Liver (tissue), 9 donors: ENCODE measurements around the gene SCRN1. TPM values are rescaled to one million over a fixed set of nuclear protein-coding genes. Genes with fewer than 3 reads are reported as not detected.

Experiments used
- DNase-seq: peaks from one replicate; pipeline ENCODE4 v3.0.0-alpha.2; 2017; ENCODE audit warnings: low spot score
- H3K27ac ChIP-seq, 2 donors: one replicate each; pipeline ENCODE4 v1.7.0; 2013; ENCODE audit warnings: inconsistent platforms in 2 of 2, low read length in 2 of 2, control low read depth in 1 of 2, low read depth in 1 of 2, mild to moderate bottlenecking in 1 of 2
- H3K27me3 ChIP-seq, 4 donors: one replicate each; pipeline versions ENCODE4 v1.6.1 to v1.7.0; 2013; ENCODE audit warnings: low read length in 3 of 4, inconsistent platforms in 1 of 4, mild to moderate bottlenecking in 1 of 4, moderate library complexity in 1 of 4; ENCODE audit not compliant: control insufficient read depth in 4 of 4, insufficient read depth in 4 of 4
- H3K36me3 ChIP-seq, 4 donors: one replicate each; pipeline versions ENCODE4 v1.6.1 to v1.7.0; 2013; ENCODE audit warnings: low read length in 3 of 4, mild to moderate bottlenecking in 3 of 4, low read depth in 1 of 4, moderate library complexity in 1 of 4; ENCODE audit not compliant: control insufficient read depth in 4 of 4, insufficient read depth in 3 of 4
- H3K4me1 ChIP-seq, 4 donors: one replicate each; pipeline versions ENCODE4 v1.6.1 to v1.7.0; 2013; ENCODE audit warnings: low read length in 3 of 4, mild to moderate bottlenecking in 3 of 4, moderate library complexity in 1 of 4; ENCODE audit not compliant: control insufficient read depth in 4 of 4, insufficient read depth in 4 of 4
- H3K4me3 ChIP-seq, 3 donors: one replicate each; pipeline versions ENCODE4 v1.6.1 to v1.7.0; 2013; ENCODE audit warnings: low read length in 3 of 3, control low read depth in 1 of 3, low read depth in 1 of 3, mild to moderate bottlenecking in 1 of 3
- H3K9ac ChIP-seq, 2 donors: one replicate each; pipeline ENCODE4 v1.7.0; 2013; ENCODE audit warnings: low read length in 2 of 2, mild to moderate bottlenecking in 2 of 2, moderate library complexity in 2 of 2, control low read depth in 1 of 2, low read depth in 1 of 2
- H3K9me3 ChIP-seq, 4 donors: one replicate each; pipeline versions ENCODE4 v1.6.1 to v1.7.0; 2013; ENCODE audit warnings: low read length in 3 of 4; ENCODE audit not compliant: control insufficient read depth in 4 of 4
- ATF3 ChIP-seq: IDR thresholded peaks from 2 replicates; pipeline ENCODE4 v1.6.1; 2016; ENCODE audit warnings: antibody characterized with exemption
- CTCF ChIP-seq: fragments of 150-350 bp; IDR thresholded peaks from 2 replicates; pipeline ENCODE4 v1.5.1; 2017; ENCODE audit warnings: improper control_type of control experiment, low read depth, low read length; ENCODE audit not compliant: missing input control
- EGR1 ChIP-seq, 2 donors: IDR thresholded peaks; 2 replicates each; pipeline ENCODE4 v1.6.1; 2016 to 2018; ENCODE audit warnings: antibody characterized with exemption in 2 of 2, low read depth in 2 of 2
- GABPA ChIP-seq, 2 donors: IDR thresholded peaks in 1 of 2; conservative IDR thresholded peaks in 1 of 2; 2 replicates each; pipeline ENCODE4 v1.6.1; 2016; ENCODE audit warnings: antibody characterized with exemption in 2 of 2, mild to moderate bottlenecking in 1 of 2, moderate library complexity in 1 of 2
- HNF4A ChIP-seq, 2 donors: conservative IDR thresholded peaks; 2 replicates each; pipeline ENCODE4 v1.6.1; 2016; ENCODE audit warnings: antibody characterized with exemption in 2 of 2, mild to moderate bottlenecking in 2 of 2
- JUND ChIP-seq, 2 donors: IDR thresholded peaks; 2 replicates each; pipeline ENCODE4 v1.6.1; 2016; ENCODE audit warnings: antibody characterized with exemption in 2 of 2
- MAX ChIP-seq: IDR thresholded peaks from 2 replicates; pipeline ENCODE4 v1.6.1; 2016; ENCODE audit warnings: antibody characterized with exemption
- RAD21 ChIP-seq, 2 donors: IDR thresholded peaks; 2 replicates each; pipeline ENCODE4 v1.6.1; 2016; ENCODE audit warnings: antibody characterized with exemption in 2 of 2, mild to moderate bottlenecking in 2 of 2
- REST ChIP-seq: IDR thresholded peaks from 2 replicates; pipeline ENCODE4 v1.6.1; 2016; ENCODE audit warnings: antibody characterized with exemption, mild to moderate bottlenecking
- RXRA ChIP-seq, 2 donors: IDR thresholded peaks; 2 replicates each; pipeline ENCODE4 v1.6.1; 2017 to 2018; ENCODE audit warnings: antibody characterized with exemption in 2 of 2, mild to moderate bottlenecking in 1 of 2
- SP1 ChIP-seq: IDR thresholded peaks from 2 replicates; pipeline ENCODE4 v1.6.1; 2018; ENCODE audit warnings: antibody characterized with exemption, mild to moderate bottlenecking
- WGBS: extraction: QIAGEN DNeasy Blood & Tissue Kit; methylation state at CpG from one replicate; pipeline ENCODE4 v1.1.7; 2013; 5-methylcytosine and 5-hydroxymethylcytosine counted together
- polyA plus RNA-seq, 2 donors: library from polyadenylated mRNA; stranded (reverse) in 1 of 2; unstranded in 1 of 2; fragments of 200-250 nt in 1 of 2; fragments of >200 nt in 1 of 2; fragmentation: Nextera tagmentation in 1 of 2; extraction: Ambion mirVana in 1 of 2; gene quantifications; one replicate each; pipeline versions ENCODE4 v1.2.1 to v1.2.3, GENCODE V29; 2013 to 2015
- total RNA-seq, 2 donors: library from RNA; depleted of rRNA; stranded (reverse); fragments of >200 nt; gene quantifications; one replicate each; pipeline ENCODE4 v1.2.3, GENCODE V29; 2014
- donor health status: healthy.
- donor health status: healthy.
- donor health status: healthy.
- donor health status: healthy.
- donor health status: healthy.

The SCRN1 gene
- total and polyA plus RNA-seq, 4 donors = 1.1 to 4.1 (median 2.0) TPM

GRCh38 chr7:30028216-30028748 lies 38.7 kb upstream of the SCRN1 start, which contains the start of gene PLEKHA8:
Gene PLEKHA8, plus strand, starts transcription at chr7:30028412. Its CDS starts 351 bp downstream, at chr7:30028763.
- Histone ChIP-seq H3K27ac (peak within 1 kb of the TSS; percentile 83 to 84), H3K4me1 (peaks cover 3 to 36% (median 27%) of the 10 kb centered on the region in 4 donors)
- WGBS = under 1% methylated on average over 70 of the region's 70 CpGs

More at GRCh38 chr7:30028216-30028748, 38.7 kb upstream of the SCRN1 start, which contains the start of gene PLEKHA8:
- TF ChIP-seq REST = peak; percentile 35
- TF ChIP-seq EGR1 (IDR thresholded peaks at IDR 0.05; ENCODE audit: low read depth in 2 of 2) = peak in 1 of 2 donors; percentile 33
- TF ChIP-seq SP1 = peak; percentile 65
- TF ChIP-seq MAX = peak; percentile 15
- TF ChIP-seq JUND (IDR thresholded peaks at IDR 0.05) = peak in 1 of 2 donors; percentile 9
- peak in 1 of 2 donors; percentile 33 for TF ChIP-seq GABPA (IDR thresholded peaks at IDR 0.05 in 1 of 2, conservative IDR thresholded peaks at IDR 0.05 in 1 of 2)
- no peak for TF ChIP-seq CTCF
- TF ChIP-seq RXRA (IDR thresholded peaks at IDR 0.05) = no peak
- no peak for TF ChIP-seq ATF3
- TF ChIP-seq RAD21 (IDR thresholded peaks at IDR 0.05) = peak in 1 of 2 donors; percentile 14
- peak in 1 of 2 donors; percentile 45 for TF ChIP-seq HNF4A (conservative IDR thresholded peaks at IDR 0.05)
- peak; percentile 97 for DNase-seq
- Histone ChIP-seq H3K4me3 (peak within 1 kb of the TSS; percentile 89 to 99 (median 90)), H3K9ac (peak within 1 kb of the TSS; percentile 72 to 88), H3K27me3 (no peaks in the 10 kb centered on the region), H3K36me3 (no peaks in the 10 kb centered on the region), H3K9me3 (no peaks in the 10 kb centered on the region)
